Measurements from ENCODE around the gene ERBIN. TPM values are rescaled to one million over a fixed set of nuclear protein-coding genes. Genes with fewer than 3 reads are reported as not detected.

Gene ERBIN
- polyA plus RNA-seq, 3 donors = 25.2 to 43.3 (median 28.6) TPM

- intact Hi-C loops (cut with micrococcal nuclease) = no loop called here
- Mint-ChIP-seq H3K9me3 (no peaks in the 10 kb centered on the region), H3K27me3 (ENCODE audit: low read depth in 3 of 3) (no peaks in the 10 kb centered on the region), H3K36me3 (peaks cover 42 to 51% of the 10 kb centered on the region in 2 donors), H3K4me1 (peaks cover 8% of the 10 kb centered on the region), H3K4me3 (no peak overlapping the region), H3K27ac (peak overlapping the region in 1 of 7 donors; percentile 7)
- DNase-seq = no peak
- Histone ChIP-seq H3K4me3 (replicated peaks in 1 of 3; ENCODE audit: low read depth in 2 of 3, low read length in 3 of 3) (no peak overlapping the region), H2AFZ (ENCODE audit: insufficient read depth, low read depth, low read length, poor library complexity, severe bottlenecking) (no peak overlapping the region), H3K4me1 (ENCODE audit: control insufficient read depth in 1 of 2, insufficient read depth in 2 of 2, low read length in 2 of 2) (no peaks in the 10 kb centered on the region), H3K4me2 (replicated peaks; ENCODE audit: extremely low read depth, low read length, poor library complexity, severe bottlenecking) (no peak overlapping the region), H3K9ac (ENCODE audit: insufficient read depth, low read length, poor library complexity, severe bottlenecking) (no peak overlapping the region), H4K20me1 (ENCODE audit: insufficient read depth, low read length) (peaks cover 75% of the 10 kb centered on the region), H3K27ac (ENCODE audit: low read depth in 1 of 2, low read length in 2 of 2) (no peak overlapping the region), H3K79me2 (ENCODE audit: insufficient read depth, low read length) (peaks cover 7% of the 10 kb centered on the region), H3K36me3 (replicated peaks in 1 of 2; ENCODE audit: control insufficient read depth in 1 of 2, insufficient read depth in 2 of 2, low read length in 2 of 2) (peaks cover 43 to 62% of the 10 kb centered on the region in 2 donors), H3K9me3 (replicated peaks in 1 of 2; ENCODE audit: control insufficient read depth in 1 of 2, insufficient read depth in 1 of 2, low read length in 2 of 2) (no peaks in the 10 kb centered on the region), H3K27me3 (ENCODE audit: control insufficient read depth in 2 of 2, insufficient read depth in 2 of 2, low read length in 2 of 2) (no peaks in the 10 kb centered on the region)
- TF ChIP-seq CTCF (IDR thresholded peaks at IDR 0.05) = no peak
- no CpG with 5 or more reads among the region's 2 CpGs for WGBS (ENCODE audit: insufficient coverage)
These were observed 87.0 kb downstream of the ERBIN start for GRCh38 chr5:66013397-66013796.

GRCh38 chr5:66013906-66014305, 87.5 kb downstream of the ERBIN start:
- no peaks in the 10 kb centered on the region for H3K27me3 ChIP-seq (ENCODE audit: control insufficient read depth in 2 of 2, insufficient read depth in 2 of 2, low read length in 2 of 2)
- H4K20me1 ChIP-seq (ENCODE audit: insufficient read depth, low read length) = peaks cover 75% of the 10 kb centered on the region
- intact Hi-C loops (cut with micrococcal nuclease) = no loop called here
- H3K4me2 ChIP-seq (replicated peaks; ENCODE audit: extremely low read depth, low read length, poor library complexity, severe bottlenecking) = no peak overlapping the region
- TF ChIP-seq CTCF (IDR thresholded peaks at IDR 0.05) = no peak
- Mint-ChIP-seq H3K9me3 (no peaks in the 10 kb centered on the region), H3K27ac (no peak overlapping the region), H3K4me3 (no peak overlapping the region), H3K27me3 (ENCODE audit: low read depth in 3 of 3) (no peaks in the 10 kb centered on the region), H3K36me3 (peaks cover 43 to 54% of the 10 kb centered on the region in 2 donors), H3K4me1 (peaks cover 8% of the 10 kb centered on the region)
- H3K79me2 ChIP-seq (ENCODE audit: insufficient read depth, low read length) = peaks cover 5% of the 10 kb centered on the region
- no peaks in the 10 kb centered on the region for H3K4me1 ChIP-seq (ENCODE audit: control insufficient read depth in 1 of 2, insufficient read depth in 2 of 2, low read length in 2 of 2)
- no peaks in the 10 kb centered on the region for H3K9me3 ChIP-seq (replicated peaks in 1 of 2; ENCODE audit: control insufficient read depth in 1 of 2, insufficient read depth in 1 of 2, low read length in 2 of 2)
- no peak overlapping the region for H2AFZ ChIP-seq (ENCODE audit: insufficient read depth, low read depth, low read length, poor library complexity, severe bottlenecking)
- no CpG with 5 or more reads among the region's 1 CpG for WGBS (ENCODE audit: insufficient coverage)
- no peak for DNase-seq
- no peak overlapping the region for H3K4me3 ChIP-seq (replicated peaks in 1 of 3; ENCODE audit: low read depth in 2 of 3, low read length in 3 of 3)
- peaks cover 43 to 66% of the 10 kb centered on the region in 2 donors for H3K36me3 ChIP-seq (replicated peaks in 1 of 2; ENCODE audit: control insufficient read depth in 1 of 2, insufficient read depth in 2 of 2, low read length in 2 of 2)
- no peak overlapping the region for H3K27ac ChIP-seq (ENCODE audit: low read depth in 1 of 2, low read length in 2 of 2)
- H3K9ac ChIP-seq (ENCODE audit: insufficient read depth, low read length, poor library complexity, severe bottlenecking) = no peak overlapping the region
